D721Med (cell line): ENCODE data around the gene PNO1.

ENCODE experiments used
- DNase-seq: peaks from one replicate; pipeline ENCODE4 v3.0.0; 2011; ENCODE audit warnings: low spot score; ENCODE audit not compliant: insufficient read length
- FAIRE-seq: peaks from 2 replicates; lab custom pipeline; 2011; peaks lifted over from hg19 to GRCh38; lab: Jason Lieb, UNC
- CTCF ChIP-seq: IDR thresholded peaks from 2 replicates; pipeline ENCODE4 v1.5.1; 2012; ENCODE audit warnings: mild to moderate bottlenecking, control low read depth; ENCODE audit not compliant: insufficient read depth; ENCODE audit errors: missing control alignments

Gene PNO1

GRCh38 chr2:68121873-68122679 is 35.6 kb upstream of the PNO1 start:
- peak; percentile 97 for TF ChIP-seq CTCF
- DNase-seq, result peak; percentile 47
- no peak for FAIRE-seq

GRCh38 chr2:68122680-68122964 is 35.1 kb upstream of the PNO1 start:
- no peak for TF ChIP-seq CTCF
- FAIRE-seq (no peak), DNase-seq (no peak)

GRCh38 chr2:68124321-68124720 is 33.4 kb upstream of the PNO1 start:
- DNase-seq (no peak), FAIRE-seq (no peak)
- no peak for TF ChIP-seq CTCF

GRCh38 chr2:68125821-68126220 is 31.9 kb upstream of the PNO1 start:
- no peak for DNase-seq
- no peak for FAIRE-seq
- no peak for TF ChIP-seq CTCF

- no peak for TF ChIP-seq CTCF
- DNase-seq, result no peak
- no peak for FAIRE-seq
Observed at GRCh38 chr2:68126561-68126960, 31.1 kb upstream of the PNO1 start.

GRCh38 chr2:68127358-68128242 is 30.1 kb upstream of the PNO1 start:
- TF ChIP-seq CTCF, result no peak
- DNase-seq (no peak), FAIRE-seq (no peak)
